Testis (tissue), 3 donors: ENCODE results near the gene MEGF11. TPM values are rescaled to one million over a fixed set of nuclear protein-coding genes. Genes with fewer than 3 reads are reported as not detected.

ENCODE experiments used
- DNase-seq: peaks from one replicate; pipeline ENCODE4 v3.0.0-alpha.2; 2019
- H3K27ac ChIP-seq, 2 donors: fragments of 200-600 bp; sonication (generic); one replicate each; pipeline ENCODE4 v1.5.1; 2019
- H3K27me3 ChIP-seq: fragments of 200-600 bp; sonication (generic); one replicate; pipeline ENCODE4 v1.5.1; 2019
- H3K36me3 ChIP-seq: fragments of 200-600 bp; sonication (generic); one replicate; pipeline ENCODE4 v1.5.1; 2017; ENCODE audit warnings: low read depth; ENCODE audit errors: missing control alignments
- H3K4me1 ChIP-seq: fragments of 200-600 bp; sonication (generic); one replicate; pipeline ENCODE4 v1.5.1; 2019
- H3K4me3 ChIP-seq, 2 donors: fragments of 200-600 bp; sonication (generic); one replicate each; pipeline ENCODE4 v1.5.1; 2017 to 2019
- H3K9me3 ChIP-seq: fragments of 200-600 bp; sonication (generic); one replicate; pipeline ENCODE4 v1.5.1; 2017
- POLR2A ChIP-seq: fragments of 450-650 bp; IDR thresholded peaks from one replicate; pipeline ENCODE4 v1.6.1; 2017; ENCODE audit warnings: antibody characterized with exemption, mild to moderate bottlenecking, moderate library complexity
- WGBS, 2 donors: methylation state at CpG; one replicate each; pipeline ENCODE4 v1.1.5; 2018; 5-methylcytosine and 5-hydroxymethylcytosine counted together
- intact Hi-C: fragments of 100-400 bp; cut with DNase I; formaldehyde crosslinking; loops from one replicate; pipeline ENCODE4 v1.15.1; 2023; ENCODE audit warnings: low total_unique reads
- polyA plus RNA-seq: library from polyadenylated mRNA; stranded (reverse); fragments of 350-450 nt; fragmentation: Illumina TruSeq; extraction: RNeasy Lipid Tissue Mini Kit (QIAGEN cat#74804); gene quantifications from one replicate; pipeline ENCODE4 v1.2.3, GENCODE V29; 2014; ENCODE audit warnings: low read depth, low replicate concordance; ENCODE audit not compliant: insufficient read depth
- total RNA-seq, 2 donors: library from RNA; depleted of rRNA; stranded (reverse); fragments of >200 nt; gene quantifications; one replicate each; pipeline ENCODE4 v1.2.3, GENCODE V29; 2016
- TF ChIP-seq, protein P1 (sequence below), 3 experiments: fragments of 450-650 bp in 2 of 3; fragments of 200-600 bp in 1 of 3; sonication (generic) in 1 of 3; IDR thresholded peaks; one replicate each; pipeline ENCODE4 v1.5.1; 2016 to 2019; ENCODE audit warnings: antibody characterized with exemption in 3 of 3, mild to moderate bottlenecking in 2 of 3, moderate library complexity in 1 of 3

Gene MEGF11
- total and polyA plus RNA-seq, 3 donors from 2014 or later: 4.5 to 18.7 (median 8.6) TPM

DNA sequence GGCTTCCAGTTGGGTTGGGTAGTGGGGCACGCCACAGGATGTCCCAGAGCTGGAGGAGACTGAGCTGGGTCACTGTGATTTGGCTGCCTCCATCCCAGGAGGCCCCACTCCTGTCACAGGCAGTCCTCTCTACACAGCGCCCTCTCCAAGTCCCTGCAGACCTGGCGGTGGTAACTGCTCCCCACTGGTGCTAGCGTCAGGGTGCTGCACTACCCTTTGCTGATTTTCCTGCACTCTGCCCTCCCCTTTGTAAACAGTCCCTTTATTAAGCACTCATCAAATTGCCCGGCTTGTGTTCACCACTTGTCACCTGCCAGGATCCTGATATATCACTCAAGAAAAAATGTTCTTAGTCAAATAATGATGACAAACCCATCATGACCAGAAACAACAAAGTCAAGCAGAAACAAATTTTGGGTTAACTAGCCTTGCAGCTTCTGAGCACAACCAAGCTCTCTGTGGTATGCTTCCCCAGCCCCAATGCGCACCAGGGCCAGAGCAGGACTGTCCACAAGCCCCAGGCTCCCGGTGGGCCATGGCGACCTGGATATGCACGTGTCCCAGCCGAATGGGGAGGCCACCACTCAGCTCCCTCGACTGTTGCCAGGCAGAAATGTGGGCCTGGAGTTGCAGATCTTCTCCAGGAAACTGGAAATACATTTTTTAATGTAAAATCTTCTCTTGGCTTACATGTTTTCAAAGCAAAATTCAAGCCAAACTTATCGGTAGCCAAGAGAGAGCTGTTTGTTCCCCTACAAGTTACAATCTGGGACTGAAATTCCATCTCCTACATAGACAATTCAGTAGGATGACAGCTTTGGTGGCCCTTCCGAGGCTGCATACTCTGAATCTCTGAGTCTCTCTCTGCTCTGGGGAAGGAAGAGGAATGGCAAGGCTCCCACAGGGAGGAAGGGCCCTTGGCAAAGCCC, 24.5 kb downstream of the MEGF11 start:
- intact Hi-C loops: no loop called here
- no peak for DNase-seq
- no peaks in the 10 kb centered on the region for H3K4me1 ChIP-seq

DNA sequence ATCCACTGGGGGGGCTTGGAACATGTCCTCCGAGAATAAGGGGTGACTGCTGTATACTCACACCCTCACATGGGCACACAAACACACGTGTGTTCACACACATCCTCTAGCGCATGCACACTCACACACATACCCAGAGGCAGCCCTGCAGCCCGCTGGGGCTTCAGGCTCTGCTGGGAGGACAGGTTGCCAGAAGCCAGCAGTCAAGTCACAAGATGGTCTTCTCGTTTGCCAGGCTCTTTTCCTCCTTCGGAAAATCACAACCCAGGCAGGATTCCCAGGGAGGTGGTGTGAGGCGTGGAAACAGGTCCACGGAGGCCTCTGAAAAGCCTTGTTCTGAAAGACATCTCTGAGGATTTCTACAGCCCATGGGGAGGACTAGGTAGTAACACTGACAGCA, 26.8 kb downstream of the MEGF11 start:
- WGBS, 2 donors: 88 to 94% methylated on average over 8 of the region's 8 CpGs
- intact Hi-C loops: no loop called here
- DNase-seq: no peak

More for the DNA sequence above, 24.5 kb downstream of the MEGF11 start:
- Histone ChIP-seq H3K27me3 (no peaks in the 10 kb centered on the region), H3K36me3 (no peaks in the 10 kb centered on the region), H3K4me3 (no peak overlapping the region), H3K9me3 (no peaks in the 10 kb centered on the region), H3K27ac (no peak overlapping the region)
- TF ChIP-seq, protein P1, sequence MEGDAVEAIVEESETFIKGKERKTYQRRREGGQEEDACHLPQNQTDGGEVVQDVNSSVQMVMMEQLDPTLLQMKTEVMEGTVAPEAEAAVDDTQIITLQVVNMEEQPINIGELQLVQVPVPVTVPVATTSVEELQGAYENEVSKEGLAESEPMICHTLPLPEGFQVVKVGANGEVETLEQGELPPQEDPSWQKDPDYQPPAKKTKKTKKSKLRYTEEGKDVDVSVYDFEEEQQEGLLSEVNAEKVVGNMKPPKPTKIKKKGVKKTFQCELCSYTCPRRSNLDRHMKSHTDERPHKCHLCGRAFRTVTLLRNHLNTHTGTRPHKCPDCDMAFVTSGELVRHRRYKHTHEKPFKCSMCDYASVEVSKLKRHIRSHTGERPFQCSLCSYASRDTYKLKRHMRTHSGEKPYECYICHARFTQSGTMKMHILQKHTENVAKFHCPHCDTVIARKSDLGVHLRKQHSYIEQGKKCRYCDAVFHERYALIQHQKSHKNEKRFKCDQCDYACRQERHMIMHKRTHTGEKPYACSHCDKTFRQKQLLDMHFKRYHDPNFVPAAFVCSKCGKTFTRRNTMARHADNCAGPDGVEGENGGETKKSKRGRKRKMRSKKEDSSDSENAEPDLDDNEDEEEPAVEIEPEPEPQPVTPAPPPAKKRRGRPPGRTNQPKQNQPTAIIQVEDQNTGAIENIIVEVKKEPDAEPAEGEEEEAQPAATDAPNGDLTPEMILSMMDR (IDR thresholded peaks at IDR 0.05): no peak
- TF ChIP-seq POLR2A: no peak
- WGBS, 2 donors: 81 to 84% methylated on average over 12 to 13 of the region's 13 CpGs

DNA sequence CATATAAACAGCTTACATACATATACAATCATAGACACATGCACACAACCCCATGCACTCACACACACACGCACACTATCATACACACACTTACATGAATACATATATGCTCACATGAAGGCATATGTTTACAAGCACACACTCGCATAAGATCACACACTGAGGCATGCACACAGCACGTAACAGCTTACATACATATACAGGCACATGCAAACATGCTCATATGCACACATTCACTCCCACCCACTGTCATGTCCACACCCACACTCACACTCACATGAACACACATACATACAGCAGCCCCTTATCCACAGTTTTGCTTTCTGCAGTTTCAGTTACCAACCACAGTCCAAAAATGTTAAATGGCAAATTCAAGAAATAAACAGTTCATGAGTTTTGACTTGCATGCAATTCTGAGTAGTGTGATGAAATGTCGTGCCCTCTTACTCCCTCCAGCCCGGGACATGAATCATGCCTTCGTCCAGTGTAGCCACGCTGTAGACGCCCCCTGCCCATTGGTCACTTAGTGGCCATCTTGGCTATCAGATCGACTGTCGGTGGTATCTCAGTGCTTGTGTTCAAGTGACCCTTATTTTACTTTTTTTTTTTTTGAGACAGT, 27.8 kb downstream of the MEGF11 start:
- no peaks in the 10 kb centered on the region for H3K27me3 ChIP-seq
- H3K4me3 ChIP-seq: no peak overlapping the region
- 92 to 95% methylated on average over 10 of the region's 10 CpGs for WGBS, 2 donors
- no peaks in the 10 kb centered on the region for H3K4me1 ChIP-seq
- H3K36me3 ChIP-seq: no peaks in the 10 kb centered on the region
- H3K9me3 ChIP-seq: no peaks in the 10 kb centered on the region
- intact Hi-C loops: no loop called here
- TF ChIP-seq POLR2A: no peak
- TF ChIP-seq, protein P1 (IDR thresholded peaks at IDR 0.05): no peak
- no peak overlapping the region for H3K27ac ChIP-seq
- no peak for DNase-seq

More for the DNA sequence above, 26.8 kb downstream of the MEGF11 start:
- no peak overlapping the region for H3K4me3 ChIP-seq
- no peak overlapping the region for H3K27ac ChIP-seq
- no peaks in the 10 kb centered on the region for H3K4me1 ChIP-seq
- H3K36me3 ChIP-seq: no peaks in the 10 kb centered on the region
- no peaks in the 10 kb centered on the region for H3K27me3 ChIP-seq
- TF ChIP-seq, protein P1 (IDR thresholded peaks at IDR 0.05): no peak
- TF ChIP-seq POLR2A: no peak
- H3K9me3 ChIP-seq: no peaks in the 10 kb centered on the region

DNA sequence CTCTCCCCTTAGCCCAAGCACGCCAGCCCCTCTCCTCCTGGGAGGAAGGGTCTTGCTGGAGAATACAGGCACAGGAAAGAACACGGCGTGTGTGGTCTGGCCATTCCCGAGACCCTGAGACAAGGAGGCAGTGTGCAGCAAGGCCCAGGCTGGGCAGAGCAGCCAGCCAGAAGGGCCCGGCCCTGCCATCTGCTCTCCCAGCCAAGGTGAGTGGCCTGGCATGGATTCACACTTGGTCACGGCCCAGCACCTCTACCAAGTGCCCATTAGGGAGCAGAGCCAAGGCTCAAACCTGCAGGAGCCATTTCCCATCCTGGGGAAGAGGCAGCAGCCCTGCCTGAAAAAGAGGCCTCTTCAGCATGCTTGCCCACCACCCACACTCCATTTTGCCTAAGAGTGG, 28.6 kb downstream of the MEGF11 start:
- Histone ChIP-seq H3K27me3 (no peaks in the 10 kb centered on the region), H3K27ac (no peak overlapping the region), H3K4me1 (no peaks in the 10 kb centered on the region), H3K36me3 (no peaks in the 10 kb centered on the region), H3K9me3 (no peaks in the 10 kb centered on the region), H3K4me3 (no peak overlapping the region)
- intact Hi-C loops: no loop called here
- TF ChIP-seq POLR2A: no peak
- TF ChIP-seq, protein P1 (IDR thresholded peaks at IDR 0.05): no peak
- 81 to 94% methylated on average over 5 to 6 of the region's 6 CpGs for WGBS, 2 donors
- no peak for DNase-seq
